AG04450 (cell line): Measurements from ENCODE around the gene CTLA4. TPM values are rescaled to one million over a fixed set of nuclear protein-coding genes. Genes with fewer than 3 reads are reported as not detected.

ENCODE experiments used
- CTCF ChIA-PET: fragments of 300-600, 350-600 bp; formaldehyde crosslinking; extraction: SDS; loops from one replicate; lab custom pipeline; 2022; ENCODE audit warnings: antibody characterized with exemption, inconsistent platforms; lab: Charles Lee
- POLR2A ChIA-PET: fragments of 350-600 bp; formaldehyde crosslinking; extraction: SDS; loops from one replicate; lab custom pipeline; 2021; ENCODE audit warnings: antibody characterized with exemption, inconsistent platforms; lab: Yijun Ruan, JAX
- DNase-seq: peaks from one replicate; pipeline ENCODE4 v3.0.0-alpha.2; 2011; ENCODE audit warnings: low read depth, low spot score
- H3K27ac ChIP-seq: one replicate; pipeline ENCODE4 v1.5.1; 2012; ENCODE audit warnings: low read depth, low read length, control low read depth
- H3K27me3 ChIP-seq: one replicate; pipeline ENCODE4 v1.6.0; 2012; ENCODE audit warnings: low read length; ENCODE audit not compliant: control insufficient read depth, insufficient read depth
- H3K4me3 ChIP-seq: 2 replicates; pipeline ENCODE4 v1.5.1; 2011; ENCODE audit warnings: mild to moderate bottlenecking, low read depth, low read length, control low read depth
- H3K9me3 ChIP-seq: 2 replicates; pipeline ENCODE4 v1.5.1; 2012; ENCODE audit warnings: low read length; ENCODE audit not compliant: control insufficient read depth, insufficient read depth
- polyA plus RNA-seq: library from polyadenylated mRNA; depleted of rRNA; stranded (reverse); fragments of >200 nt; gene quantifications from 2 replicates; pipeline ENCODE4 v1.2.3, GENCODE V29; 2011
- TF ChIP-seq, protein P1 (sequence below): IDR thresholded peaks from 2 replicates; pipeline ENCODE4 v1.5.1; 2011; ENCODE audit warnings: low read depth, low read length, control low read depth, inconsistent platforms

CTLA4 gene
- polyA plus RNA-seq, 1 experiment: not detected

GRCh38 chr2:203886661-203887151 lies 19.1 kb downstream of the CTLA4 start:
- CTCF ChIA-PET: interaction anchor here (1.2 kb wide), 1 partner anchor 14 kb away, joined by 3 read pairs; no protein-coding TSS in a partner anchor
- Histone ChIP-seq H3K27me3 (no peaks in the 10 kb centered on the region), H3K9me3 (no peaks in the 10 kb centered on the region), H3K27ac (no peak overlapping the region), H3K4me3 (no peak overlapping the region)
- DNase-seq: no peak
- TF ChIP-seq, protein P1, sequence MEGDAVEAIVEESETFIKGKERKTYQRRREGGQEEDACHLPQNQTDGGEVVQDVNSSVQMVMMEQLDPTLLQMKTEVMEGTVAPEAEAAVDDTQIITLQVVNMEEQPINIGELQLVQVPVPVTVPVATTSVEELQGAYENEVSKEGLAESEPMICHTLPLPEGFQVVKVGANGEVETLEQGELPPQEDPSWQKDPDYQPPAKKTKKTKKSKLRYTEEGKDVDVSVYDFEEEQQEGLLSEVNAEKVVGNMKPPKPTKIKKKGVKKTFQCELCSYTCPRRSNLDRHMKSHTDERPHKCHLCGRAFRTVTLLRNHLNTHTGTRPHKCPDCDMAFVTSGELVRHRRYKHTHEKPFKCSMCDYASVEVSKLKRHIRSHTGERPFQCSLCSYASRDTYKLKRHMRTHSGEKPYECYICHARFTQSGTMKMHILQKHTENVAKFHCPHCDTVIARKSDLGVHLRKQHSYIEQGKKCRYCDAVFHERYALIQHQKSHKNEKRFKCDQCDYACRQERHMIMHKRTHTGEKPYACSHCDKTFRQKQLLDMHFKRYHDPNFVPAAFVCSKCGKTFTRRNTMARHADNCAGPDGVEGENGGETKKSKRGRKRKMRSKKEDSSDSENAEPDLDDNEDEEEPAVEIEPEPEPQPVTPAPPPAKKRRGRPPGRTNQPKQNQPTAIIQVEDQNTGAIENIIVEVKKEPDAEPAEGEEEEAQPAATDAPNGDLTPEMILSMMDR: no peak
- POLR2A ChIA-PET: interaction anchor here (0.7 kb wide), 1 partner anchor 273 kb away, joined by 4 read pairs; no protein-coding TSS in a partner anchor

DNA sequence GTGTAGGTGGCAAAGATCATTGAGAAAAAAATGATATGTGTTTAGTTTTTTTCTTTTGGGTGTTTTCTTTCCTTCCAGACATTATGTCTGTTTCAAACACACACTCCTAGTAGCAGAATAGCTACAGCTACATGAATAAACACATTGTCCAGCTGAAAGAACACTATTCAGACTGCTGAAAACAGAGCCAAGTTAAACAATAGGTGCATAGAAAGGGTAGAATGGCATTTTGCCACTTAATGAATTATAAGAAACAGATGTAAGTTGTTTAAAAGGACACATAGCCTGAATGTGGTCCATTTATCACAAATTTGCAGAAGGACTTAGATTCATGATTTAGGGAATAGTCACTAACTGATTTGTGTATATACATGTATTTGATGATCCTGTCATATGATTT lies 20.1 kb downstream of the CTLA4 start:
- CTCF ChIA-PET: interaction anchor here (1.2 kb wide), 1 partner anchor 15 kb away, joined by 3 read pairs; no protein-coding TSS in a partner anchor

GRCh38 chr2:203889542-203889941 lies 22.0 kb downstream of the CTLA4 start:
- CTCF ChIA-PET: interaction anchor here (0.6 kb wide), 1 partner anchor 556 kb away, joined by 4 read pairs; no protein-coding TSS in a partner anchor
- Histone ChIP-seq H3K4me3 (no peak overlapping the region), H3K27me3 (peaks cover 5% of the 10 kb centered on the region), H3K9me3 (no peaks in the 10 kb centered on the region), H3K27ac (no peak overlapping the region)
- POLR2A ChIA-PET: no interaction called here
- DNase-seq: no peak
- TF ChIP-seq, protein P1: no peak

More for the DNA sequence above, 20.1 kb downstream of the CTLA4 start:
- H3K27me3 ChIP-seq: no peaks in the 10 kb centered on the region
- no peak overlapping the region for H3K4me3 ChIP-seq
- no peaks in the 10 kb centered on the region for H3K9me3 ChIP-seq
- no peak for DNase-seq
- no peak overlapping the region for H3K27ac ChIP-seq
- TF ChIP-seq, protein P1: no peak
- POLR2A ChIA-PET: interaction anchor here (0.7 kb wide), 1 partner anchor 85 kb away, joined by 3 read pairs; no protein-coding TSS in a partner anchor

DNA sequence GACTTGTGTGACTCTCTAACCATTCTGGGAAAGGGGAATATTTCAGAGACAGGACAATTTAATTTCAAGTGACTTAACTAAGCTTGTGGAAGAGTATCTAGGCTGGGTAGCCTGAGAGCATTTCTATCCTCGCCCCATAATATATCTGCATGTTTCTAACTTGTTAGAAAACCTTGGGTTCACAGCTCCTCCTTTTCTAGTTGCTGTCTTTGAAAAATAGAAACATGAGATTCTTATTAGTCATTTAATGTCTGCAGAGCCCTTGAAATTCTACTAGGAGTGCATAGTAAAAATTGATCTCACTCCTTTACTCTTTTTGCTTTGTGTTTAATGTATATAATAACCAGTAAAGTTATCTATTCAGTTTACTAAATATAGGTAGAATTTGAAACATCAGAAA lies 22.4 kb downstream of the CTLA4 start:
- TF ChIP-seq, protein P1: no peak
- CTCF ChIA-PET: interaction anchor here (0.6 kb wide), 1 partner anchor 556 kb away, joined by 4 read pairs; no protein-coding TSS in a partner anchor
- no peaks in the 10 kb centered on the region for H3K9me3 ChIP-seq
- H3K27me3 ChIP-seq: peaks cover 5% of the 10 kb centered on the region
- POLR2A ChIA-PET: no interaction called here
- no peak for DNase-seq
- no peak overlapping the region for H3K4me3 ChIP-seq
- H3K27ac ChIP-seq: no peak overlapping the region

- Histone ChIP-seq H3K27me3 (peaks cover 5% of the 10 kb centered on the region), H3K4me3 (no peak overlapping the region), H3K27ac (no peak overlapping the region), H3K9me3 (no peaks in the 10 kb centered on the region)
- POLR2A ChIA-PET: no interaction called here
- DNase-seq: no peak
- CTCF ChIA-PET: no interaction called here
- TF ChIP-seq, protein P1: no peak
These were observed 23.2 kb downstream of the CTLA4 start for GRCh38 chr2:203890733-203891132.
